ENCODE results near the gene TMEM52.
"Not testable (repeated sequence)": the region's sequence is repeated elsewhere in the genome, so short reads cannot be mapped to it uniquely, and the experiment has no call there.

TMEM52 gene

GRCh38 chr1:1893997-1894353 is 25.1 kb downstream of the TMEM52 start:
- DNase-seq (ENCODE audit: low read depth) = no peak

DNA sequence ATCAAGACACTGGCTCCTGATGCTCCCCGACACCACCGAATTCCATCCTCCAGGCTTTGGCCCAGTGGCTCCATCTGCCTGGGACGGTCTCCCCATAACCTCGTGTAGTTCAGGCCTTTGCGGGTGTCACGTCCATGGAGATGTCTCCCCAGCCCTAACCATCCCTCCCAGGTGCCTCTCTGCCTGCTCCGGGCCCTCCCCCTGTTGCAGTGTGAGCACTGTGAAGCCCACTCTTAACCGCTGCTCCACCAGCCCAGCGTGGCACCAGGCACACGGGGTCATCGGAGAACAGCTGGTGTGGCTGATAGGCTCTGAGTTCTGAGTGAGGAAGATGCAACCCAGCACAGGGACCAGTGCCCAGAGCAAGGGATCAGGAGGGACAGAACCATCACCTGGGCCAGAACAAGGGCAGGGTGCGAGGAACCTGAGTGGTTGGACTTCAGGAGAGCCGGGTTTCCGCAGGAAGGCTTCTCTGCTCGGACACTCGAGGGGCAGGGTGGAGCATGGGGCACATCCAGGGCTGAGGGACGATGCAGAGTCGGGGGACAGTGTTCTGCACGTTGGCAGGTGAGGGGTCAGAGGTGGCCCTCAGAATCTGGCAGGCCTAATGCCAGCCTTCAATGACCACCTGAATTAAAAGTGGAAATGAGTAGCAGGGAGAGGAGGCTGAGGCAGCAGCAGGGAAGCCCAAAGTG is 25.6 kb downstream of the TMEM52 start:
- no peak for DNase-seq (ENCODE audit: low read depth)

DNA sequence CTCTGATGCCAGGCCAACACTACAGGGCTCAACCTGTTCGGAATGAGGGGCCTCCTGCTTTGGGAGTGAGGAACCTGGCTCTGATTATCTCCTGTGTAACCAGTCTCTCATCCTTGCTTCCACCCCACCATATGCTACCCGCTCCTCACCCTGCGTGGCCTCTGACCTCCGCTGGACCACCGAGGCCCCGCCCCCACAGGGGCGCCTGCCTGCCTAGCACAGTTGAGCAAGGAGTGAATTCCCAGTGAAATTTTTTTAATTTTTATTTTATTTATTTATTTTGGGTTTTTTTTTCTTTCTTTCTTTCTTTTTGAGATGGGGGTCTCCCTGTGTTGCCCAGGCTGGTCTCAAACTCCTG is 26.3 kb downstream of the TMEM52 start:
- no peak for DNase-seq (ENCODE audit: low read depth)

DNA sequence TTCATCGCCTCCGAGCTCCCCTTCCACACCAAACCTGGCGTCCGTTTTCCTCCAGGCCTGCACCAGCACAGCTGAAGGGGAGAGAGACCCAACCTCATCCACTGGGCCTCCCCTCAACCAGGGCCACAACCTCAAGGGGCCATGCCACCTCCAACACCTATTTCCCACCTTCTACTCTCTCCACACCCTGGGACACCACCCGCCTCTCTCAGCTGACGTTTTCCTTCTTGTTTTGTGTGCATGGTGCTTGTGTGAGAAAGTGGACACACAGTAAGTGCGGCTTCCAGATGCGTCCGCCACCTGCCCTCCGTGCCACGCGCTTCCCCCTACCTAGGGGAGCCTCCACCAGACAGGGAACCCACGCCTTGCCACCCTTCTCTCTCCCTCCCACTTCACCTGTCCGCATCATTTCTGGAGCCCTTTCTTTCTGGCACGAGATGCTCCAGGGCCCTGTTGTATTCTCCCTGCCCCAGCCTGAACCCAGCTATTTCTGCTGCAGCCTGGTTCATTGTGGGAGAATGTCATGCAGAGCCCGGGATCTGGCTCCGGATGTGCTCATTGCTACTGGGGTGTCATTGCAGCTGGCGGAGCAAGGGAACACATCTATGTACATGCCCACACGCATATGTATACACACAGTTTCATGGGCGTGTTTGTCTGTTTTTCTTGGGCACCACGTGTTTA is 26.9 kb downstream of the TMEM52 start:
- no peak for DNase-seq (ENCODE audit: low read depth)

- no peak for DNase-seq (ENCODE audit: low read depth)
These were observed 27.6 kb downstream of the TMEM52 start for GRCh38 chr1:1891349-1892078.

DNA sequence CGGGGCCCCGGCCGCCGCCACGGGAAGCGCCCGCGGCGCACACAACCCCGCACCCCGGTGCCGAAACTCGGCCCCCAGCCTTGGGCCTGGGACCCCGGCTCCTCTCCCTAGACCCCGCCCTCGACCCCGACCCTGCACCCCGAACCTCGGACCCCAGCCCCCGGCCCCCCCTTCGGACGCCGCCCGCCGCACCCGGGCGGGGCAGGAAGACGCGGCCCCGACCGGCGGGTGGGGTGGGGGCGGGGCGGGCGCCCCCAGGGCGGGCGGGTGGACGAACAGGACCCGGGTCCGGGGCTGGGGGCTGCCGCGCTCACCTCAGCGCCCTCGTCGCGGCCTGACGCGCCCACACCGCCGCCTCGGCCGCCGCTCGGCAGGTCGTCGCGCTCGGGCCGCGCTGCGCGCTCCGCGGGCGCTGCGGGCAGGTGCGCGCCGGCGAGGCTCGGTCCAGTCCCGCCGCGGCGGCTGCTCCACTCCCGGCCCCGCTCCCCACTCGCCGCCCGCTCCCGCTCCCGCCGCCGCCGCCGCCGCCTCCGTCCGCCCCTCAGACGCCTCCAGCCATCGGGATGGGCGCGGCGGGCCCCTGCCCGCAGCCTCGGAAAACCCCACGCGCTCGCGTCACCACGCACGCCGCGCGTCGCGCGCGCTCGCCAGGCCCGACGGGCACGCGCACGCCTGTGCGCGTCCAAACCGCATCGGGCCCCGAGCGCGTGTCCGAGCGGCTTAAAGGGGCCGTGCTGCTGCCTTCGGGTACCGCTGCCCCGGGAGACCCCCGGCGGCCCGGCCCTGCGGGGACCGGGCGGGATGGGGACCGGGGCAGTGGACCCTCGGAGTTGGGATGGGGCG is 28.4 kb downstream of the TMEM52 start, which contains the start of gene GNB1:
TSS of gene GNB1 (minus strand) at position 582 of the 843 bp plus-strand sequence. CDS start 65,634 bp downstream, outside the sequence.
- peak; percentile 28 for DNase-seq (ENCODE audit: low read depth)

GRCh38 chr1:1889847-1890505 is 29.1 kb downstream of the TMEM52 start:
- no peak for DNase-seq (ENCODE audit: low read depth)

- no peak for DNase-seq (ENCODE audit: low read depth)
These were observed 29.9 kb downstream of the TMEM52 start for GRCh38 chr1:1889090-1889750.

- not testable (repeated sequence) for DNase-seq (ENCODE audit: low read depth)
These were observed 35.2 kb downstream of the TMEM52 start for GRCh38 chr1:1883890-1884289.

DNA sequence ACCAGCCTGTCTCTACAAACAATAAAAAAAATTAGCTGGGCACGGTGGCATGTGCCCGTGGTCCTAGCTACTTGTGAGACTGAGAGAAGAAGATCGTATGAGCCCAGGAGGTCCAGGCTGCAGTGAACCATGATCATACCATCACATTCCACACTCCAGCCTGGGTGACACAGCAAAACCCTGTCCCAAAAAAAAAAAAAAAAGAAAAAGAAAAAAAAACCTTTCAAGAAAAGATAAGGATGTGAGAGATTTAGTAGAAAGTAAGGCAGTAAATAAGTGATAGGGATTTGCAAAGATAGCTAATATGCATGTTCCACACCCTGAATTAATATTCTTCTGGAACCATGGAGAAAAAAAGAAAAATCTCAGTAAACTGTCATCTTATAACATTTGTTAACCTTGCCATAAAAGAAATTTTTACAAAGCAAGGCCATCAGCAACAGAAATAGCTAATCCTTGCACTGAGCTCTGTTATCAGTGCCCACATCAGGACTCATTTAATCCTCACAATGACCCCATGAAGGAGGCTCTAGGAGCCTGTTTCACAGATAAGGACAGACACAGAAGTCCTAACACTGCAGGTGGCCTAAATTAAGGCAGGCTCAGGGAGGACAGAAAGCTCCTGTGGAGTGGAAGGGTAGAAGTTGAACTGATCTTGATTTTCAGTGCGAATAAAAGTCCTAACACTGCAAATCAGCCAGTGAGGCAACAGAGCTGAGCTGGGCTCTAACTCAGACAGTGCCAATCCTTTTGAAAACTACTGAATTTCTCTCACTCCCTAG is 35.8 kb downstream of the TMEM52 start:
- no peak for DNase-seq (ENCODE audit: low read depth)

DNA sequence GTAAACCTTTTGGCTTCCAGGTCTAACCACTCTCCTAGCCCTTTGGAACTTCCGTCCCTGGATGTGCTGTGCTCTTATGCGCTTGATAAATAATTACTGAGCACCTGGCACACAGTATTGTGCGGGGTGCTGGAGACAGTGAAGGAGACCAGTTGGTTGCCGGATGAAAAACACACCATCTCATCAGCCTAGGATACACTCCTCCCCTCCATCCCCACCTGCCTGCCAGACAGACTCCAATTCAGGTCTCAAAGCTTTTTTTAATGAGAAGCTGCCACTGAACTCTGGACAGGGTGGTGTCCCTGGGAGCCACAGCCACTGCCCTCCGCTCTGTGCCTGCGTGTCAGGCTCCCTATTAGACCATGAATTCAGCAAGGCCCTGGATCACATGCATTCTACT is 37.4 kb downstream of the TMEM52 start:
- no peak for DNase-seq (ENCODE audit: low read depth)

- no peak for DNase-seq (ENCODE audit: low read depth)
These were observed 38.3 kb downstream of the TMEM52 start for GRCh38 chr1:1880617-1881312.

DNA sequence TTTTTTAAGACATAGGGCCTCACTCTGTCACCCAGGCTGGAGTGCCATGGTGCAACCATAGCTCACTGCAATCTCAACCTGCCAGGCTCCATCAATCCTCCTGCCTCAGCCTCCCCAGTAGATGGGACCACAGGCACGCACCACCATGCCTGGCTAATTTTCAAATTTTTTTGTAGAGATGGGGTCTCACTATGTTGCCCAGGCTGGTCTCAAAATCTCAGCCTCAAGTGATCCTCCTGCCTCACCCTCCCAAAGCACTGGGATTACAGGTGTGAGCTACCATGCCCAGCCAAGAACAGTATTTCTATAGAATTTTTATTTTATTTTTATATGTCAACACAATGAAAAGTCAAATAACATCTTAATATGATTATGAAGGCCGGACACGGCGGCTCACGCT is 39.1 kb downstream of the TMEM52 start:
- DNase-seq (ENCODE audit: low read depth) = no peak

DNA sequence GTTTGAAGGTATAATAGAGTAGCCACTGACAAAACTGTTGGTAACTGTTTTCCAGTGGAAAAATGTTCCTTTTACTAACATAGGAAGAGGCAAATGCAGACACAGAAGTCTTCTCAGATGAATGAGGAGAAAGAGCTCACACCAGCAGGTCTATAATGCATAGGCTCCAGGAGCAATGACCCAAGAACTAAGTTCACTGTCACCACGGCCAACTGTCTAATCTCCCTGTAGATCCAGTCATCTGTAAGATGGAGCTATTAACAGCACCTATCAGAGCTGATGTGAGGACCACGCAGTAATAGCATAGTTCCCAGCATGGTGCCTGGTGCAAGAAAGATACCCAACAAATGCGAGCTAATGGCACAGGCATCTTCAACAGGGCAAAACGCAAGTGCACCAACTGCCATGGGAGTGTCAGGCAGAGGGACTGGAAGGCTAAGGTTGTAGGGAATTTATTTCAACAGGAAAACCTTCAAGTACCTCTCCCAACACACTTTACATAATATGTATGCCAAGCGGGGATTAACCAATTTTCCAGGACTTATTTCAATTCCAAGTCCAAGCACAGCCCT is 41.1 kb downstream of the TMEM52 start:
- no peak for DNase-seq (ENCODE audit: low read depth)

DNA sequence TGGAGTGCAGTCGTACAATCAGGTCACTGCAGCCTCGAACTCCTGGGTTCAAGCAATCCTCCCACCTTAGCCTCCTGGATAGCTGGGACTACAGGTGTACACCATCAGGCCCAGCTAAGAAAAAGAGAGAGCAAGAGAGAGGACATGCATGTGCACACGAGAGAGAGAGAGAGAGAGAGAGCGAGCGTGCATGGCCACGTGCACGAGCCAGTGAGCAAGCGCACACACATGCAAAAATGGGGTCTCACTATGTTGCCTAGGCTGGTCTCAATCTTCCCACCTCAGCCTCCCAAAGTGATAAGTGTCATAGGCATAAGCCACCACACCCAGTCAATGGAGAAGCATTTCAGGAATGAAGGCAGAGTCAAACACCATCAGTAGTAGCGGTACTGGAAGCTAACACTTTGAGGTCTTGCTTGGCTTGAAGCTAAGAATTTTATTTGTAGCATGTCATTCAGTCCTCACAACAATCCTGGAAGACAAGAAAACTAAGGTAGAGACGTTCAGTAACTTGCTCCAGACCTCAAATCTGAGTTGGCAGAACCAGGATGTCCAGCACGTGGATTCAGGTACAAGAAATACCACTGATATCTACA is 42.6 kb downstream of the TMEM52 start:
- DNase-seq (ENCODE audit: low read depth) = no peak

DNA sequence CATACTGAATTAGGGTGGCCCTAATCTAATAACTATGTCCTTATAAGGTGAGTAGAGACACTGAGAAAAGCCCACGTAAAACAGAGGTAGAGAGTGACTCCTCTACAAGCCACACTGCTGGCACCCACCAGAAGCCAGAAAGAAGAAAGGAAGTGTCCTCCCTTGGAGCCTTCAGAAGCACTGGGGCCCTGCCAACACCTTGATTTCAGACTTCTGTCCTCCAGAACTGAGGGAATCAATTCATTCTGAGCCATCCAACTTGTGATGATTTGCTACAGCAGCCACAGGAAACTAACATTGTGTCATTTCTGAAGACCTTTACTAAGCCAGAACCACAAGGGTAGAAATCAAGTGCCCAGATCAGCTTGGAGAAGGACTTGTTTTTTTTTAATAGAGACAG is 43.1 kb downstream of the TMEM52 start:
- DNase-seq (ENCODE audit: low read depth) = no peak

GRCh38 chr1:1874901-1875300 is 44.2 kb downstream of the TMEM52 start:
- no peak for DNase-seq (ENCODE audit: low read depth)

GRCh38 chr1:1873186-1873585 is 45.9 kb downstream of the TMEM52 start:
- no peak for DNase-seq (ENCODE audit: low read depth)

Data from non-pigmented ciliary epithelial cell (primary cell).